K562 (cell line): ENCODE data around the gene TNFRSF18. TPM values are rescaled to one million over a fixed set of nuclear protein-coding genes. Genes with fewer than 3 reads are reported as not detected.
A peak's percentile ranks its signal among the peaks of the same experiment; 100 is the strongest.

Experiments used
- BRD4 ChIP-seq: fragments of 200-600 bp; sonication (generic); IDR thresholded peaks from 2 replicates; pipeline ENCODE4 v1.6.1; 2017; ENCODE audit warnings: inconsistent platforms
- CBFA2T2 ChIP-seq: fragments of 450-650 bp; conservative IDR thresholded peaks from 2 replicates; pipeline ENCODE4 v1.6.1; 2017; ENCODE audit warnings: mild to moderate bottlenecking
- IRF1 ChIP-seq: sonication (generic); formaldehyde crosslinking; IDR thresholded peaks from 2 replicates; pipeline ENCODE4 v1.8.0; 2022; ENCODE audit warnings: missing genetic modification reagents, mild to moderate bottlenecking, borderline replicate concordance
- MCM5 ChIP-seq: fragments of 450-650 bp; IDR thresholded peaks from 2 replicates; pipeline ENCODE4 v1.6.1; 2016; ENCODE audit warnings: low read depth
- MEF2A ChIP-seq: IDR thresholded peaks from 2 replicates; pipeline ENCODE4 v1.6.1; 2011; ENCODE audit warnings: low read depth, mild to moderate bottlenecking, low read length, moderate library complexity; ENCODE audit not compliant: control insufficient read depth
- PPARD ChIP-seq: fragments of 250-450 bp; sonication (Bioruptor Pico); IDR thresholded peaks from 2 replicates; pipeline ENCODE4 v1.8.0; 2022; ENCODE audit warnings: inconsistent platforms, mild to moderate bottlenecking, moderate library complexity
- REST ChIP-seq, 2 experiments: fragments of 450-650 bp; formaldehyde crosslinking in 1 of 2; IDR thresholded peaks; 2 replicates each; pipeline versions ENCODE4 v1.4.0 to v1.6.1; 2014 to 2020; ENCODE audit warnings: mild to moderate bottlenecking in 2 of 2, borderline replicate concordance in 1 of 2, low read depth in 1 of 2
- SNIP1 ChIP-seq: fragments of 450-650 bp; IDR thresholded peaks from 2 replicates; pipeline ENCODE4 v1.7.1; 2017; ENCODE audit warnings: low read depth, mild to moderate bottlenecking
- TAF9B ChIP-seq: fragments of 450-650 bp; IDR thresholded peaks from 2 replicates; pipeline ENCODE4 v1.6.1; 2018; ENCODE audit warnings: mild to moderate bottlenecking; ENCODE audit not compliant: partially characterized antibody
- VEZF1 ChIP-seq: fragments of 200-800 bp; sonication (Bioruptor generic); IDR thresholded peaks from 2 replicates; pipeline ENCODE4 v1.6.1; 2017; ENCODE audit warnings: missing genetic modification characterization, missing compliant biosample characterization
- ZNF512 ChIP-seq: IDR thresholded peaks from 2 replicates; pipeline ENCODE4 v1.6.1; 2016; ENCODE audit warnings: missing genetic modification characterization, missing compliant biosample characterization
- polyA plus RNA-seq, 8 experiments: library from polyadenylated mRNA; depleted of rRNA in 4 of 8; stranded (reverse) in 5 of 8; unstranded in 3 of 8; fragments of >200 nt; fragmentation: Nextera tagmentation in 2 of 8; fragmentation: Illumina TruSeq in 1 of 8; extraction: Ambion mirVana in 2 of 8; extraction: Trizol in 1 of 8; gene quantifications; 2 replicates each; pipeline versions ENCODE4 v1.2.1 to v1.2.3, GENCODE V29; 2011 to 2014; ENCODE audit warnings: inconsistent platforms in 1 of 8, missing spikeins in 1 of 8
- total RNA-seq, 7 experiments: library from RNA; depleted of rRNA in 6 of 7; stranded (reverse); fragments of >200 nt in 6 of 7; fragmentation: Illumina TruSeq in 2 of 7; extraction: Trizol in 2 of 7; gene quantifications; 2 replicates each; pipeline versions ENCODE4 v1.2.1 to v1.2.3, GENCODE V29; 2011 to 2021; ENCODE audit warnings: low replicate concordance in 1 of 7
- TF ChIP-seq, protein P1 (sequence below): fragments of 250-450 bp; sonication (Bioruptor Pico); IDR thresholded peaks from 2 replicates; pipeline ENCODE4 v1.8.0; 2022; ENCODE audit warnings: inconsistent platforms

Gene TNFRSF18
- total and polyA plus RNA-seq, 9 of the 15 experiments (the other 6 are each of a cell fraction or from before 2014, with no cell fraction given), result 0.24 to 0.27 TPM; not detected in 7

DNA sequence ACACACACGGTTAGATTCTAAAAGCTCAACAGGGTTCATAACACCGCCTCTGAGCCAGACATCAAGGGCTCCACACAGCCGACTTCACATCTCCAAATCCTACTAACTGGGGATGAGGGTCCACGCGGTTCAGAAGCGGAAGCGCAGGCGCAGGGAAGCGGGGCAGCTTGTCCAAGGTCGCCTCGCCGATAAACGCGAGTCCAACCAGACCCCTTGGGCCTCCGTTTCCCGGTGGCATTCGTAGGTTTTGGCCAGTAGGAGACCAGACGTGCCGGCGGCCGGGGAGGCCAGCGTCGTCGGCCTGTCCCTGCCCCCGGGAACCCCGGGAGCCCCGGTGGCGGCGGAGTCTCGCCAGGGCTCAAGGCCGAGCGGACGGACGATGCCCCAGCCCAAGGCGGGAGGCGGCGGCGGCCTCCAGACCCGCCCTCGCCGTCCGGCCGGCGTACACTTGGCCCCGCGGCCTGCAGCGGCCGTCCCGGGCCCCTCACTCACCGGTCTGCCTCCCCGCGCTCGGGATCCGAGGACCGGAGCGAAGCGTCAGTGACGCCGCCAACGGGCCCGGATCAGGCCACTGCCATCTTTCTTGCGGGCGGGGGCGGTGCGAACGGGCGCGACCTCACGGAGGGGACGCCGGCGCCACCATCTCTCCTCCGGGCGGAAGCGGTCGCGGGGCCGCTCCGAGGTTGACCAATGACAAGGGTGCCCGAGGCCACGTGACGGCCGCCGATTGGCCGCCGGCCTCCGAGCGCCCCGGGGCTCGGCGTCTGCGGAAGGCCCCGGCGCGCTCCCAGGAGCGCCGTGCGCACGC is 25.2 kb upstream of the TNFRSF18 start, which contains the start of gene SDF4 (continued):
- TF ChIP-seq VEZF1 (peak; percentile 58), PPARD (no peak), TAF9B (no peak), CBFA2T2 (peak; percentile 70), IRF1 (CRISPR knock-in tag) (no peak), SNIP1 (no peak), BRD4 (peak; percentile 80), REST (IDR thresholded peaks at IDR 0.05; ENCODE audit: borderline replicate concordance) (peak; percentile 93), REST (CRISPR knock-in tag; IDR thresholded peaks at IDR 0.05; ENCODE audit: low read depth) (peak; percentile 83), MEF2A (no peak), ZNF512 (tag) (no peak), MCM5 (no peak)
- TF ChIP-seq, protein P1, sequence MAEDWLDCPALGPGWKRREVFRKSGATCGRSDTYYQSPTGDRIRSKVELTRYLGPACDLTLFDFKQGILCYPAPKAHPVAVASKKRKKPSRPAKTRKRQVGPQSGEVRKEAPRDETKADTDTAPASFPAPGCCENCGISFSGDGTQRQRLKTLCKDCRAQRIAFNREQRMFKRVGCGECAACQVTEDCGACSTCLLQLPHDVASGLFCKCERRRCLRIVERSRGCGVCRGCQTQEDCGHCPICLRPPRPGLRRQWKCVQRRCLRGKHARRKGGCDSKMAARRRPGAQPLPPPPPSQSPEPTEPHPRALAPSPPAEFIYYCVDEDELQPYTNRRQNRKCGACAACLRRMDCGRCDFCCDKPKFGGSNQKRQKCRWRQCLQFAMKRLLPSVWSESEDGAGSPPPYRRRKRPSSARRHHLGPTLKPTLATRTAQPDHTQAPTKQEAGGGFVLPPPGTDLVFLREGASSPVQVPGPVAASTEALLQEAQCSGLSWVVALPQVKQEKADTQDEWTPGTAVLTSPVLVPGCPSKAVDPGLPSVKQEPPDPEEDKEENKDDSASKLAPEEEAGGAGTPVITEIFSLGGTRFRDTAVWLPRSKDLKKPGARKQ (CRISPR knock-in tag), result no peak
